GM03348 (cell line): ENCODE data around the gene DACH1.
A peak's percentile ranks its signal among the peaks of the same experiment; 100 is the strongest.
"Not testable (repeated sequence)": the region's sequence is repeated elsewhere in the genome, so short reads cannot be mapped to it uniquely, and the experiment has no call there.

Experiments
- DNase-seq: peaks from one replicate; pipeline ENCODE4 v3.0.0; 2012; ENCODE audit warnings: low spot score

Gene DACH1

GRCh38 chr13:71865874-71866334, 1.1 kb downstream of the DACH1 start:
- DNase-seq: peak; percentile 6

- DNase-seq: peak; percentile 4
These were observed 1.8 kb downstream of the DACH1 start for GRCh38 chr13:71864986-71865873.

- DNase-seq: no peak
These were observed 2.7 kb downstream of the DACH1 start for GRCh38 chr13:71864094-71864985.

DNA sequence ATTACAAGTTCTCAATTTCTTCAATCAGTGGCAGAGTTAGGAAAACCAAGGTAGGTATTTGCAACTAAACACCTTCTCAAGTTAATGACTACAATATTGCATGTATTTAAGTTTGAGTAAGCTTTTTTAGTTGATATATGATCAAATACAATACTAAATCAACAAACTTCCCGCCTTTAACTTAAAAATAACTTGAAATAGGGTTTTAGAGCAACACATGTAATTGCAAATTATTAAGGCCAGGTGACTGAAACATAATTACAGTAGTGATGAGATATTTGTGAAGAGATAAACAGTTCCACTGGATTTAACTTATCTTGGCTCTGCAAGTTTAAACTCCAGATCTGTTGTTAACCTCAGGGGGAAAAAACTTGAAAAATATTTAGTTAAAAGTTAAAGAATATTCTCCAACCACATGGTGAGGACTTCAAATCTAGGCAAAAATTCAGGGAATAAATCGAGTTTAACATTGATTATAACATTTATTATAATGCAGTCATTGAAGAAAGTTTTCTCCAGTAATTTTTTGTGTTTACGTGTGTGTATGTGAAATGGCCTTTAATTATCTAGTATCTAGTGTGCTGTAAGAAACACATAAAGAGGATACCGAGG, 3.6 kb downstream of the DACH1 start:
- DNase-seq: no peak

DNA sequence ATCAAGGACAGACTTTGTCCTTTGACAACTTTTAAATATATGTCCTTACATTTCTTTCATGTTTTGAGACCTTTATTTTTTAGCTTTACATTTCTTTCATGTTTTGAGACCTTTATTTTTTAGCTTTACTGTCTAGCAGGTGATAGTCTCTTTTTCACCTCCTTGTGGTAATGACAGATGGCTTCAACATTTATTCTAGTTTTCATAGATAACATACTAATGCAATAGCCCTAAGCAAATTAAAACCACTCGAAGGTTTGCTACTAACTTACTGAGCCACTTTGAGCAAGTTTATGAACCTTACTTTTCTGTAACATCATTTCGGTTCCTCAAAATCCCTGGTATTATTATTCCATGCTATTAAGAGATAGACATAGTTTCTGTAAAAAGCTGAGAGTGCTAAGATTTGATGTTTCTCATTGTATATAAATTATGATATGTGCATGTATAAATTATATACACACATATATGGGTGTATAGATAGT, 4.5 kb downstream of the DACH1 start:
- DNase-seq: no peak

- DNase-seq: no peak
These were observed 5.1 kb downstream of the DACH1 start for GRCh38 chr13:71861769-71862458.

DNA sequence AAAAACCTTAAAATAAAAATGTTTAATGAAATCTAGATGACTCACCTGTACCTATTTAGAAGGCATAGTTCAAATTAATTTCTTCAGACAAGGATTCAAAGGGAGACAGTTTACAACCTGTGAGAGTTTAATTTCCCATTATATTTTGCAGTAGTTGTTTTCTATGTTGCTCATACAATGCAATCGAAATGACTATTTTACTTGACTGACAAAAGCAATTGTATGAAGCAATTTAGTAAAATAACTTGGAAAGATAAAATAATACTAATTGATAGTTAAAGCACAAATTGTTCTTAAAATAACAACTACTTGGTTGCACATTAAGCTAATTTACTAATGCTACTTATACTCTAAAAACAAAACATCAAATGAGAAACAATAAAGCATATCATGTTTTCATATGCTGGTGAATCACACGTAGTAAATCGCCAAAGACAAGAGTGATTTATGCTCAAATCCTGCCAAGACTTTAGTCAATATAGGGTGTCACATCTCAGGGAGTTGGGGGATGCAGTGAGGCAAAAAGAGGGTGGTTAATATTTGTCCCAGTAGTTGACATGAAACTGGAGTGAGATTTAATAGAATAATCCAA, 6.4 kb downstream of the DACH1 start:
- DNase-seq: no peak

DNA sequence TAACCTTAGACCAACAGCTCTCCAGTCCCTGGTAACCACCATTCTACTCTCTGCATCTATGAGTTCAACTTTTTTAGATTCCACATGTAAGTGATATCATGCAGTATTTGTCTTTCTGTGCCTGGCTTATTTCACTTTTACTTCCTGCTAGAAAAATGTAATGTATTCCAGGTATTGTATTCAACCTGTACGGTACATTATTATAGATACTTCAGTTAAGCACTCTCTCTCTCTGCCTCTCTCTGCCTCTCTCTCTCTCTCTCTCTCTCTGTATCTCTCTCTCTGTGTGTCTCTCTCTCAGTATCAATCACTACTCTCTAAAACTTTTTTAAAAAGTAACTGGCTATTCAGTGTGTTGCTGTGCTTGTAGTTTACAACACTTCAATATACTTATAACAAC, 8.4 kb downstream of the DACH1 start:
- no peak for DNase-seq

DNA sequence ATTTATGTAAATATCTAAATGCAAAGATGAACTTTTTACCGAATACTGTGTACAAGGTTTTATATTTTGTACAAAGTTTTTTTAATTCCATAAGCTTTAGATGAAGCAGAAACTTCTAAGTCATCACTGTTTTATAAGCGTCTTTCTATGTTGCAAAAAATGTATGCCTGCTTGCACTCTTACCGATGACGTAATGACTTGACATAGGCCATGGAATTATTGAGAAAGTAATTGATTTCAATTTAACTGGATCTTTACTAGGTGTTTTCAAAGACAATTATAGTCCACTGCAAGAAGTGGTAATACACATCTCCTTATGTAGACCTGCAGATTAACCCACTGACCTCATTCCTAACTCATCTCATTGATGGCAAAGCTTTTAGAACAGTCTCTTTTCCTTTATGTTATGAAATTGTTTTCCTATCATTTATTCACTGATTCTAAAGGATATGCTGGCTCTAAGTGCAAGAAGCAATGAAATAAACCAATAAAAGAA, 10.4 kb downstream of the DACH1 start:
- no peak for DNase-seq

- DNase-seq: no peak
These were observed 12.6 kb downstream of the DACH1 start for GRCh38 chr13:71854401-71854800.

- DNase-seq: no peak
These were observed 13.3 kb downstream of the DACH1 start for GRCh38 chr13:71853725-71854124.

DNA sequence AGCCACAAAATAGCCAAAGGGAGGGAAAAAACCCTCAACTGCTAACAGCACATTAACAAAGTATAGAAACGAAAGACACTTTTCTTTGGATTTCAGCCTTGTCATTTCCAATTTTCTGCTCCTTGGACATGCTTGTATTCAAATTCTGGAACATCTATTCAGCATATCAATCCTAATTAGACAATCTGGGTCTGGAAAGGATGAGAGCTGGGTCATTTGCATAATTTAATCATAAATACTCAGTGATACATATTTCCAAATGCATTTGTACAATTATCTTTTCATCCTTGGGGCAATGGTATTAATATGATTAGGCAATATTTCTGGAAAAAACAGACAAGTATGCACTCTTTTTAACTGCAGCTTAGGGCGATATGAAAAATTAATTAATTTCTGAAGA, 14.3 kb downstream of the DACH1 start:
- DNase-seq: no peak

- DNase-seq: no peak
These were observed 15.2 kb downstream of the DACH1 start for GRCh38 chr13:71851498-71852409.

DNA sequence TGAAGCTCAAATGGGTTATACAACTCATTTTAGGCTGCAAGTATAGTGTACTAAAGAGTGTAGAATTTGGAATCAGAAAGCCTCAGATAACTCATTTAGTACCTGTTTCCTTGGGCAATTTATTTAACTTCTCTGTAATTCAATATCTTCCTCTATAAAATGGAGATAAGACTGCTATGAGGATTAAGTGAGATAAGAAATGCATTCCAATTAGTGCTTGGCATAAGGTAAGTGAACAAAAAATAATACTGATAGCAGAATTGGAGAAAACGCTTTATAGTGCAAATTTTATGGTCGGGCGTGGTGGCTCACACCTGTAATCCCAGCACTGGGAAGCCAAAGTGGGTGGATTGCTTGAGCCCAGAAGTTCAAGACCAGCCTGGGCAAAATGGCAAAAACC, 25.0 kb downstream of the DACH1 start:
- no peak for DNase-seq

DNA sequence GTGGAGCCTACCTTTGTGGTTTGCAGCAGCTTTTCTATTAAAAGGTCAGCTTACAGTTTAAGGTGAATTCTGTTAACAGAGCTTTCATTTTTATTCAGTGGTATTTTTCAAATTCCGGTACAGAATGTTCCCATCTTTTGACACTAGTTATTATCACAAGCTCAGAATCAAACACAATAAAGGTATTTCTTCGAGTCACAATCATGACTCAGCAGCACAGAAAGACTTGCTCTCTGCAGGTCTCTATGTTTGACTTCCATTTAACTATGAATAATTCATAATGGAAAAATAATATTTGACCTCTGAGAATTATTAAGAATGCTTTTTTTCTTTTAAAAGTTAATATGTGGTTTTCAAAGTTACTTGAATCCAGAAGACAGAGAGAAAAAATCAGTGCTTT, 28.2 kb downstream of the DACH1 start:
- DNase-seq: no peak

GRCh38 chr13:71837582-71837981, 29.4 kb downstream of the DACH1 start:
- not testable (repeated sequence) for DNase-seq

DNA sequence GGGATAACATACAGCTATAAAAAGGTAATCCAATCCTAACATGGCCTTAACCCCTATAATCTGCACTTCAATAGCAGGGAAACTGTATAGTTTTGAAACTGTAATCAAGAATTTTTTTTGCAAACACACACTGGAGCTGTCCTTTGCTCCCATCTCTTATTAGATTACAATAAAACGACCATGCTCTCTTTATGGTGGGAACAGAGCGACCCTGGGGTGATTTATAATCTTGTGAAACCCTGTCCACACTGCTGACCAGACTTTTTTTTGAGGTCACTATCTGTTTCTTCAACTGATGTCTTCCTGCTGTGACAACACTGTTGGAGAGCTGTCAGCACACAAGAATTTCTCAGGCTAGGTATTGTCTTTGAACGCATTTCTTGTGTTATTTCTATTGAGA, 35.3 kb downstream of the DACH1 start:
- no peak for DNase-seq

DNA sequence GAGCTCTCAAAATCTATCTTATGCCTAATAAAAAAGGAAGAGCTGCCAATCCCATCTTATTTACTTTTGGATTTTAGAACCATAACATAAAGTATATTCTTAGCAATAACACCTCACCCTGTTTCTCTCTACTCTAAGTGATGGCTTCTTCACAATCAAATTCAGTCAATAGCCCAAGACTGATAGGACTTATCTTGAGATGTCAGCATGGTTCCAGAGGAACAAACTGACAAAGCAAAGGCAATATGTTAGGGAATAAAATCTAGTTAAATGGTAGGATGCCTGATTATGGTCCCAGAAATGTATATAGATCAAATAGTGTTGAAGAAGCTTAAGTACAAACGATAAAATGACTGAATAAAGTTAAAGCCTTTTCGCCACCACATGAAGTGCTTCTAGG, 36.3 kb downstream of the DACH1 start:
- no peak for DNase-seq

- DNase-seq: no peak
These were observed 36.7 kb downstream of the DACH1 start for GRCh38 chr13:71830323-71830722.

GRCh38 chr13:71829547-71829946, 37.5 kb downstream of the DACH1 start:
- DNase-seq: no peak
